Right ventricle myocardium inferior (tissue), 1 donor: ENCODE results near the gene FIGNL2. TPM values are rescaled to one million over a fixed set of nuclear protein-coding genes. Genes with fewer than 3 reads are reported as not detected.
"Not testable (repeated sequence)": the region's sequence is repeated elsewhere in the genome, so short reads cannot be mapped to it uniquely, and the experiment has no call there.

Experiments used
- ATAC-seq: fragments of 200-7000 bp; cut with Tn5 transposase; one replicate; pipeline ENCODE4 v1.9.1; 2020; ENCODE audit warnings: mild to moderate bottlenecking, moderate library complexity
- DNase-seq: peaks from one replicate; pipeline ENCODE4 v3.0.0; 2021; ENCODE audit errors: missing footprints
- intact Hi-C: fragments of 100-400 bp; cut with DNase I; formaldehyde crosslinking; loops from one replicate; pipeline ENCODE4 v1.11.0; 2022
- total RNA-seq: library from RNA; stranded (reverse); fragmentation: NEBNext Ultra II Directional; extraction: Animal tissue kit (Norgen Biotek cat#: 25700); gene quantifications from one replicate; pipeline ENCODE4 v1.2.1, GENCODE V29; 2021
- donor health status: DM: no; HTN: yes; CAD: no; lungs with severe emphysema.

FIGNL2 gene
- total RNA-seq, 1 donor from 2014 or later: 0.22 TPM

GRCh38 chr12:51841727-51842126 is 6.8 kb downstream of the FIGNL2 start:
- ATAC-seq: no peak
- no peak for DNase-seq
- intact Hi-C loops: no loop called here

- no peak for DNase-seq
- intact Hi-C loops: no loop called here
- no peak for ATAC-seq
Observed at GRCh38 chr12:51840966-51841365, 7.6 kb downstream of the FIGNL2 start.

GRCh38 chr12:51839310-51839947 is 9.1 kb downstream of the FIGNL2 start:
- peak; percentile 30 for ATAC-seq
- intact Hi-C loops: no loop called here
- DNase-seq: no peak

GRCh38 chr12:51838762-51839161 is 9.8 kb downstream of the FIGNL2 start:
- intact Hi-C loops: no loop called here
- ATAC-seq: peak; percentile 32
- DNase-seq: no peak

- ATAC-seq (no peak), DNase-seq (no peak)
- intact Hi-C loops: no loop called here
Observed at GRCh38 chr12:51838036-51838435, 10.5 kb downstream of the FIGNL2 start.

- no peak for ATAC-seq
- intact Hi-C loops: no loop called here
- DNase-seq: no peak
Observed at GRCh38 chr12:51837286-51837685, 11.2 kb downstream of the FIGNL2 start.

GRCh38 chr12:51836827-51837173 is 11.7 kb downstream of the FIGNL2 start:
- ATAC-seq: no peak
- no peak for DNase-seq
- intact Hi-C loops: no loop called here

- DNase-seq (no peak), ATAC-seq (no peak)
- intact Hi-C loops: no loop called here
Observed at GRCh38 chr12:51836041-51836826, 12.3 kb downstream of the FIGNL2 start.

GRCh38 chr12:51834411-51834810 is 14.1 kb downstream of the FIGNL2 start:
- intact Hi-C loops: no loop called here
- ATAC-seq: no peak
- no peak for DNase-seq

- intact Hi-C loops: no loop called here
- DNase-seq: no peak
- no peak for ATAC-seq
Observed at GRCh38 chr12:51833448-51834227, 14.9 kb downstream of the FIGNL2 start.

GRCh38 chr12:51832354-51833107 is 16.0 kb downstream of the FIGNL2 start:
- DNase-seq (no peak), ATAC-seq (no peak)
- intact Hi-C loops: no loop called here

- DNase-seq, ATAC-seq, intact Hi-C loops: not testable (repeated sequence)
Observed at GRCh38 chr12:51831817-51832216, 16.7 kb downstream of the FIGNL2 start.

GRCh38 chr12:51829641-51830040 is 18.9 kb downstream of the FIGNL2 start:
- intact Hi-C loops: no loop called here

GRCh38 chr12:51829011-51829481 is 19.5 kb downstream of the FIGNL2 start:
- no peak for ATAC-seq
- DNase-seq: no peak
- intact Hi-C loops: no loop called here

More at GRCh38 chr12:51829641-51830040, 18.9 kb downstream of the FIGNL2 start:
- ATAC-seq (no peak), DNase-seq (no peak)

- DNase-seq (no peak), ATAC-seq (no peak)
- intact Hi-C loops: no loop called here
Observed at GRCh38 chr12:51827925-51828818, 20.3 kb downstream of the FIGNL2 start.

- DNase-seq: no peak
- intact Hi-C loops: no loop called here
- ATAC-seq: no peak
Observed at GRCh38 chr12:51826881-51827280, 21.6 kb downstream of the FIGNL2 start.

- ATAC-seq (no peak), DNase-seq (no peak)
- intact Hi-C loops: no loop called here
Observed at GRCh38 chr12:51825216-51825615, 23.3 kb downstream of the FIGNL2 start.
